H9 (cell line): ENCODE measurements around the gene PHOSPHO2. TPM values are rescaled to one million over a fixed set of nuclear protein-coding genes. Genes with fewer than 3 reads are reported as not detected.

Source experiments
- DNase-seq: peaks from one replicate; pipeline ENCODE4 v3.0.0-alpha.2; 2017
- H2AFZ ChIP-seq: one replicate; pipeline ENCODE4 v1.6.1; 2013; ENCODE audit warnings: mild to moderate bottlenecking, low read length, control low read depth, moderate library complexity
- H2AK5ac ChIP-seq: 2 replicates; pipeline ENCODE4 v1.6.1; 2013; ENCODE audit warnings: low read length, control low read depth, mixed read lengths; ENCODE audit not compliant: insufficient read length
- H2BK120ac ChIP-seq: one replicate; pipeline ENCODE4 v1.6.1; 2013; ENCODE audit warnings: low read depth, mild to moderate bottlenecking, low read length, control low read depth, inconsistent platforms; ENCODE audit not compliant: poor library complexity, severe bottlenecking
- H2BK12ac ChIP-seq: 2 replicates; pipeline ENCODE4 v1.6.1; 2013; ENCODE audit warnings: low read length, control low read depth, mixed read lengths, low read depth; ENCODE audit not compliant: insufficient read length
- H2BK15ac ChIP-seq: 2 replicates; pipeline ENCODE4 v1.6.1; 2013; ENCODE audit warnings: low read depth, low read length, control low read depth
- H2BK20ac ChIP-seq: one replicate; pipeline ENCODE4 v1.6.1; 2013; ENCODE audit warnings: low read depth, mild to moderate bottlenecking, low read length, control low read depth, inconsistent platforms; ENCODE audit not compliant: poor library complexity, severe bottlenecking
- H2BK5ac ChIP-seq: 2 replicates; pipeline ENCODE4 v1.6.1; 2013; ENCODE audit warnings: low read length, control low read depth, mixed read lengths; ENCODE audit not compliant: insufficient read length
- H3K14ac ChIP-seq: 2 replicates; pipeline ENCODE4 v1.6.1; 2013; ENCODE audit warnings: low read length, control low read depth; ENCODE audit not compliant: insufficient read depth
- H3K18ac ChIP-seq: 2 replicates; pipeline ENCODE4 v1.6.1; 2013; ENCODE audit warnings: low read depth, mild to moderate bottlenecking, mixed read lengths, low read length, control low read depth; ENCODE audit not compliant: insufficient read length
- H3K23ac ChIP-seq: 2 replicates; pipeline ENCODE4 v1.6.1; 2013; ENCODE audit warnings: low read length, control low read depth, mixed read lengths, low read depth; ENCODE audit not compliant: insufficient read length
- H3K23me2 ChIP-seq: 2 replicates; pipeline ENCODE4 v1.6.1; 2013; ENCODE audit warnings: low read depth, mild to moderate bottlenecking, mixed read lengths, low read length, control low read depth; ENCODE audit not compliant: insufficient read length, poor library complexity, severe bottlenecking
- H3K27ac ChIP-seq: 2 replicates; pipeline ENCODE4 v1.5.1; 2013; ENCODE audit warnings: low read length, control low read depth, mixed read lengths, low read depth; ENCODE audit not compliant: insufficient read length
- H3K27me3 ChIP-seq: 2 replicates; pipeline ENCODE4 v1.6.1; 2013; ENCODE audit warnings: low read length, control low read depth, inconsistent platforms; ENCODE audit not compliant: insufficient read depth
- H3K4ac ChIP-seq: 2 replicates; pipeline ENCODE4 v1.6.1; 2013; ENCODE audit warnings: low read depth, mild to moderate bottlenecking, control low read depth, inconsistent platforms, low read length, moderate library complexity
- H3K4me1 ChIP-seq: 2 replicates; pipeline ENCODE4 v1.6.1; 2013; ENCODE audit warnings: low read length, control low read depth, inconsistent platforms; ENCODE audit not compliant: insufficient read depth
- H3K4me2 ChIP-seq: 2 replicates; pipeline ENCODE4 v1.6.1; 2013; ENCODE audit warnings: low read length, control low read depth, mixed read lengths; ENCODE audit not compliant: insufficient read length, insufficient read depth
- H3K56ac ChIP-seq: 2 replicates; pipeline ENCODE4 v1.6.1; 2013; ENCODE audit warnings: low read depth, mild to moderate bottlenecking, mixed read lengths, low read length, control low read depth; ENCODE audit not compliant: insufficient read length
- H3K79me1 ChIP-seq: 2 replicates; pipeline ENCODE4 v1.6.1; 2013; ENCODE audit warnings: low read depth, mild to moderate bottlenecking, moderate library complexity, low read length, control low read depth, inconsistent platforms; ENCODE audit not compliant: insufficient read depth, poor library complexity, severe bottlenecking
- H3K79me2 ChIP-seq: 2 replicates; pipeline ENCODE4 v1.6.1; 2013; ENCODE audit warnings: low read length, control low read depth, inconsistent platforms; ENCODE audit not compliant: insufficient read depth
- H3K9ac ChIP-seq: 2 replicates; pipeline ENCODE4 v1.6.1; 2013; ENCODE audit warnings: low read length, control low read depth, mixed read lengths; ENCODE audit not compliant: insufficient read length; ENCODE audit errors: extremely low read depth
- H3K9me3 ChIP-seq: one replicate; pipeline ENCODE4 v1.6.1; 2013; ENCODE audit warnings: low read depth, low read length, inconsistent platforms; ENCODE audit not compliant: control insufficient read depth
- H3T11ph ChIP-seq: one replicate; pipeline ENCODE4 v1.6.1; 2013; ENCODE audit warnings: mild to moderate bottlenecking, low read length, control low read depth, inconsistent platforms
- H4K20me1 ChIP-seq: one replicate; pipeline ENCODE4 v1.6.1; 2013; ENCODE audit not compliant: control insufficient read depth, insufficient read length, insufficient read depth
- H4K5ac ChIP-seq: 2 replicates; pipeline ENCODE4 v1.6.1; 2013; ENCODE audit warnings: low read depth, mild to moderate bottlenecking, mixed read lengths, low read length, control low read depth; ENCODE audit not compliant: insufficient read length
- H4K8ac ChIP-seq: replicated peaks from 2 replicates; pipeline ENCODE4 v1.6.1; 2013; ENCODE audit warnings: low read length, control low read depth, mixed read lengths, low read depth; ENCODE audit not compliant: insufficient read length
- H4K91ac ChIP-seq: 2 replicates; pipeline ENCODE4 v1.6.1; 2013; ENCODE audit warnings: low read depth, mild to moderate bottlenecking, moderate library complexity, mixed read lengths, low read length, control low read depth; ENCODE audit not compliant: insufficient read length
- H3K27ac Mint-ChIP-seq, 3 experiments: 2 replicates in 2 of 3; 3 replicates in 1 of 3; pipeline ENCODE4 v1.8.0; 2020 to 2021; ENCODE audit warnings: mixed read lengths in 3 of 3, mild to moderate bottlenecking in 1 of 3, moderate library complexity in 1 of 3
- H3K27me3 Mint-ChIP-seq: 2 replicates; pipeline ENCODE4 v1.8.0; 2021; ENCODE audit warnings: low read depth, mild to moderate bottlenecking, moderate library complexity, mixed read lengths
- H3K36me3 Mint-ChIP-seq, 3 experiments: 2 replicates in 2 of 3; 3 replicates in 1 of 3; pipeline ENCODE4 v1.8.0; 2020 to 2021; ENCODE audit warnings: low read depth in 3 of 3, mixed read lengths in 3 of 3; ENCODE audit not compliant: insufficient read depth in 1 of 3
- H3K4me1 Mint-ChIP-seq, 2 experiments: 2 replicates each; pipeline ENCODE4 v1.8.0; 2020; ENCODE audit warnings: mixed read lengths in 2 of 2
- H3K4me3 Mint-ChIP-seq, 2 experiments: 2 replicates in 1 of 2; 3 replicates in 1 of 2; pipeline ENCODE4 v1.8.0; 2020 to 2021; ENCODE audit warnings: mild to moderate bottlenecking in 2 of 2, mixed read lengths in 2 of 2, moderate library complexity in 1 of 2
- H3K9me3 Mint-ChIP-seq, 2 experiments: 2 replicates in 1 of 2; 3 replicates in 1 of 2; pipeline ENCODE4 v1.8.0; 2020; ENCODE audit warnings: mild to moderate bottlenecking in 2 of 2, mixed read lengths in 2 of 2, moderate library complexity in 1 of 2
- WGBS: extraction: QIAGEN DNeasy Blood & Tissue Kit; methylation state at CpG from one replicate; pipeline ENCODE4 v1.1.7; 2013; ENCODE audit warnings: missing lambda C conversion rate, low lambda C conversion rate, mixed read lengths; ENCODE audit not compliant: insufficient read length; ENCODE audit errors: extremely low coverage; 5-methylcytosine and 5-hydroxymethylcytosine counted together
- total RNA-seq: library from RNA; stranded (reverse); gene quantifications from 2 replicates; pipeline ENCODE4 v1.2.1, GENCODE V29; 2021
- TF ChIP-seq, protein P1 (sequence below): fragments of 200-600 bp; sonication (generic); conservative IDR thresholded peaks from 3 replicates; pipeline ENCODE4 v1.8.0; 2021; ENCODE audit warnings: antibody characterized with exemption, mild to moderate bottlenecking

PHOSPHO2 gene
- total RNA-seq, 1 experiment from 2014 or later: 7.2 TPM

DNA sequence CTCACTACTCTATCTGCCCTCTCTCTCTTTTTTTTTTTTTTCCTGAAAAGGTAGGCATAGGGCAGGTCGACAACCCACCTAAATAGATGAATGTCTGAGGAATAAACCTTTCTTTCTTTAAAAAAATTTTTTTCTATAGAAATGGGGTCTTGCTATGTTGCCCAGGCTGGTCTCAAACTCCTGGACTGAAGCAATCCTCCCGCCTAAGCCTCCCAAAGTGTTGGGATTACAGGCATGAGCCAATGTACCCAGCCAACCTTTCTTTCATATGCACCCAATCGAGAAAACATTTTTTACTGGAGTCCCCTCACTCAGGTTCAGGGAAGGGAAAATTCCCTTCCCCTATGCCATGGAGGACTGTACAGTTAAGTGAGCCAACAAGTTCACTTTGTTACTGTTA lies 31.0 kb upstream of the PHOSPHO2 start:
- H3K18ac ChIP-seq: no peak overlapping the region
- no peak overlapping the region for H2AFZ ChIP-seq
- H2BK120ac ChIP-seq: no peak overlapping the region
- H2BK20ac ChIP-seq: no peak overlapping the region
- Mint-ChIP-seq H3K4me1 (no peaks in the 10 kb centered on the region), H3K36me3 (no peaks in the 10 kb centered on the region), H3K4me3 (no peak overlapping the region), H3K9me3 (no peaks in the 10 kb centered on the region), H3K27me3 (no peaks in the 10 kb centered on the region), H3K27ac (no peak overlapping the region)
- H3K79me2 ChIP-seq: no peaks in the 10 kb centered on the region
- TF ChIP-seq, protein P1, sequence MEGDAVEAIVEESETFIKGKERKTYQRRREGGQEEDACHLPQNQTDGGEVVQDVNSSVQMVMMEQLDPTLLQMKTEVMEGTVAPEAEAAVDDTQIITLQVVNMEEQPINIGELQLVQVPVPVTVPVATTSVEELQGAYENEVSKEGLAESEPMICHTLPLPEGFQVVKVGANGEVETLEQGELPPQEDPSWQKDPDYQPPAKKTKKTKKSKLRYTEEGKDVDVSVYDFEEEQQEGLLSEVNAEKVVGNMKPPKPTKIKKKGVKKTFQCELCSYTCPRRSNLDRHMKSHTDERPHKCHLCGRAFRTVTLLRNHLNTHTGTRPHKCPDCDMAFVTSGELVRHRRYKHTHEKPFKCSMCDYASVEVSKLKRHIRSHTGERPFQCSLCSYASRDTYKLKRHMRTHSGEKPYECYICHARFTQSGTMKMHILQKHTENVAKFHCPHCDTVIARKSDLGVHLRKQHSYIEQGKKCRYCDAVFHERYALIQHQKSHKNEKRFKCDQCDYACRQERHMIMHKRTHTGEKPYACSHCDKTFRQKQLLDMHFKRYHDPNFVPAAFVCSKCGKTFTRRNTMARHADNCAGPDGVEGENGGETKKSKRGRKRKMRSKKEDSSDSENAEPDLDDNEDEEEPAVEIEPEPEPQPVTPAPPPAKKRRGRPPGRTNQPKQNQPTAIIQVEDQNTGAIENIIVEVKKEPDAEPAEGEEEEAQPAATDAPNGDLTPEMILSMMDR: no peak
- no peak overlapping the region for H3K14ac ChIP-seq
- H3K79me1 ChIP-seq: no peaks in the 10 kb centered on the region
- H3K4me1 ChIP-seq: no peaks in the 10 kb centered on the region
- H2BK5ac ChIP-seq: no peak overlapping the region
- DNase-seq: no peak
- H2BK15ac ChIP-seq: no peak overlapping the region
- H4K20me1 ChIP-seq: no peaks in the 10 kb centered on the region
- H4K5ac ChIP-seq: no peak overlapping the region
- no peak overlapping the region for H3K4ac ChIP-seq
- no peaks in the 10 kb centered on the region for H3K27me3 ChIP-seq
- WGBS: no CpG with 5 or more reads among the region's 3 CpGs
- H3K23me2 ChIP-seq: no peaks in the 10 kb centered on the region
- no peaks in the 10 kb centered on the region for H3K9me3 ChIP-seq
- no peak overlapping the region for H3K9ac ChIP-seq
- H2BK12ac ChIP-seq: no peak overlapping the region
- no peak overlapping the region for H2AK5ac ChIP-seq
- H3K27ac ChIP-seq: no peak overlapping the region
- H3K56ac ChIP-seq: no peak overlapping the region
- H4K91ac ChIP-seq: no peak overlapping the region
- no peak overlapping the region for H3K4me2 ChIP-seq
- no peak overlapping the region for H4K8ac ChIP-seq
- H3K23ac ChIP-seq: no peak overlapping the region
- H3T11ph ChIP-seq: no peak overlapping the region
